ENCODE data around the gene SLC51A.

The SLC51A gene

GRCh38 chr3:196217307-196218154 lies 1.2 kb downstream of the SLC51A start:
- DNase-seq, result no peak

- no peak for DNase-seq
Observed at GRCh38 chr3:196218155-196218712, 1.9 kb downstream of the SLC51A start.

DNA sequence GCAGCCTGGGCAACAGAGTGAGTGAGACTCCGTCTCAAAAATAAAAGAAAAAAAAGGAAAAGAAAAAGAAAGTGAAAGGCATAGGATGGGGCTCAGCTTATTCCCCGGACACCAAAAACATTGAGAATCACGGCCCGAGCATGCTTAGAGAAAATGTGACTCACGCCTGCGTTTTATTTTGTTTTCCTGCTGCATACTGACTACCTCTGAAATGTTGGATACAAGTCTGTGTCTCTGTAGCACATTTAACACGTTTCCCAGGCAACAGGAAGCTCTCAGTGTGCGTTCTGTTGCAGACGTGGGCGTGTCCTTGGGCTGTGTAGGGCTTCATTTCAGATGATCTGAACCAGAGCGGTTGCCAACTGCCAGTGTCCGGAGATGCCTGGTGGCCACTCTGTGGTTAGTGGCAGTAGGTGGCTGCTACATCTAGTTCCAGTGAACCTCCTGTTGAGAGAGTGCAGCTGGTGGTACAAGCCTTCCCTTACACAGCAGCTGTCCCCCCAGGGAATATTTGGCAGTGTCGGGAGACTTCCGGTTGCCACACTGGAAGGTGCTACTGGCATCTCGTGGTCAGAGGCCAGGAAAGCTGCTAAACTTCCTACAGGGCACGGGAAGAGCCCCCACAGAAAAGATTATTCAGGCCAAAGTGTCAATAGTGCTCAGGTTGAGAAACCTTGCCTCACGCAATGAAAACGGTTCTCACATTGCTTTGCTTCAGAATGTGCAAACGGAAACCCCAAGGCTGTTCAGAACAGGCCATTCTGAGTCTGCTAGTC lies 3.0 kb downstream of the SLC51A start:
- DNase-seq, result no peak

GRCh38 chr3:196219970-196220311 lies 3.6 kb downstream of the SLC51A start:
- DNase-seq, result no peak

DNA sequence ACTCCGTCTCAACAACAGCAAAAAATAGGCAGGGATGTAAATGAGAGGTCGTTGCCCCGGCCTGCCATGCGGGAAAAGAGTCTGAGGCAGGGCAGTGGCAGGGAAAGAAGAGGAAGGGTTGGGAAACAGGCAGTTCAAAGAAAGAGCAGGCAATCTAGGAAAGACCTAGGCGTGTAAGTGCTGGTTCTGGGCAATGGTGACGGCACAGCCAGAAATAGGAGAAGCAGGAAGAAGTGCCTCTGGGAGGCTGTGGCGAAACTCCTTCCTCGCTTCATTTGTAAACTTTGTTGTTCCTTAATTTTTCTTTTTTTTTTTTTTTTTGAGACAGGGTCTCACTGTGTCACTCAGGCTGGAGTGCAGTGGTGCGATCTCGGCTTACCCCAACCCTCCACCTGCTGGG lies 4.3 kb downstream of the SLC51A start:
- no peak for DNase-seq

GRCh38 chr3:196220991-196221390 lies 4.7 kb downstream of the SLC51A start:
- no peak for DNase-seq

- no peak for DNase-seq
Observed at GRCh38 chr3:196222876-196223595, 6.7 kb downstream of the SLC51A start.

DNA sequence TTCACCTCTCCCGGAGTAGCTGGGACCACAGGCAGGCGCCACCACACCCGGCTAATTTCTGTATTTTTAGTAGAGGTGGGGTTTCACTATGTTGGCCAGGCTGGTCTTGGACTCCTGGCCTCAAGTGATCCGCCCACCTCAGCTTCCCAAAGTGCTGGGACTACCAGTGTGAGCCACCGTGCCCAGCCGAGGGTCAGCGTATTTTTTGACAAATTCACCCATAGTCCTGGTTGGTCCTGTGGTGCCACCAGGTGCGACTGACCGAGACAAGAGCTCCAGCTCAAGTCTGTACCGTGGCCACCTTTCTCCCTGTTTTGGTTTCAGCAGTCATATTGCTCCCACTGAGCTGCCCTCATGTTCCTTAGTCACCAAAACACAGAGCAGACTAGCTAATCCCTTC lies 8.8 kb downstream of the SLC51A start:
- no peak for DNase-seq

- no peak for DNase-seq
Observed at GRCh38 chr3:196225763-196226364, 9.5 kb downstream of the SLC51A start.

DNA sequence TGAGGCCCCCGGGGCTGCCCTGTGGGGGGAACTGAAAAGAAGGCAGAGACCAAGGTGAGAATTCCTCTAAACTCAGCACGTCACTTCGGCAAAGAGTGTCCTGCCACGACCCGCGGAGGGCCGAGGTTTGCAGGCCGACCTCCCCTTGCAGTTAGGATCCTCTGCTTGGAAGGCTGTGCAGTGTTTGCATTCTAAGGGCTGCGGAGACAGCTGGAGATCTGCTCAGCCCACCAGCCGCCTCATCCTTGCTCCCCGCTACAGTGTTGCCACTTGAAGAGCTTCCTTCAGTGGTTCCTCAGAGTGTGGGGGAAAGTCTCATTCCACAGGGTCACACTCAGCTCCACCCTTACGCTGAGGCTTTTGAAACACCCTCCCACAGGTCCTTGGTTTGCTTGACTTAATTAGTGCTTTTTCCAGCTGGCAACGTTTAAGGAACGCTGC lies 10.8 kb downstream of the SLC51A start:
- DNase-seq, result no peak

GRCh38 chr3:196227629-196228493 lies 11.5 kb downstream of the SLC51A start:
- no peak for DNase-seq

- DNase-seq, result no peak
Observed at GRCh38 chr3:196232154-196232881, 16.0 kb downstream of the SLC51A start.

GRCh38 chr3:196232882-196233251 lies 16.5 kb downstream of the SLC51A start:
- DNase-seq, result no peak

- no peak for DNase-seq
Observed at GRCh38 chr3:196235452-196236122, 19.3 kb downstream of the SLC51A start.

- no peak for DNase-seq
Observed at GRCh38 chr3:196236223-196236622, 19.9 kb downstream of the SLC51A start.

GRCh38 chr3:196237203-196237602 lies 20.9 kb downstream of the SLC51A start:
- no peak for DNase-seq

GRCh38 chr3:196238612-196239560 lies 22.6 kb downstream of the SLC51A start:
- no peak for DNase-seq

DNA sequence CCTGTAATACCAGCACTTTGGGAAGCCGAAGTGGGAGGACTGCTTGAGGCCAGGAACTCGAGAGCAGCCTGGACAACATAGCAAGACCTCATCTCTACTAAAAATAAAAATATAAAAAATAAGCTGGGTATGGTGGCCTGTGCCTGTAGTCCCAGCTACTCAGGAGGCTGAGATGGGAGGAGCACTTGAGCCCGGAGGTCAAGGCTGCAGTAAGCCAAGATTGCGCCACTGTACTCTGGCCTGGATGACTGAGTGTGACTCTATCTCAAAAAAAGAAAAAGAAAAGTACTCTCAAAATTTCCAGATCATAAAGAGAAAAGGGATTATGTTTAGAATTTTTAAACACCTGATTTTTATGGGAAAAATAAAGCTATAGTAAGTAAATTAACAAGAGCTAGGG lies 24.1 kb downstream of the SLC51A start:
- no peak for DNase-seq

GRCh38 chr3:196241704-196242103 lies 25.4 kb downstream of the SLC51A start:
- no peak for DNase-seq
